HTERT RPE-1 (cell line): ENCODE measurements around the gene SERPINH1.

Experiments
- in situ Hi-C: fragments of 300-500 bp; cut with MboI; formaldehyde crosslinking; loops from 4 replicates; pipeline ENCODE4 v1.14.3; 2020; ENCODE audit warnings: low sequenced_read_pairs

SERPINH1 gene

GRCh38 chr11:75562048-75562835 lies at the start of gene SERPINH1:
Gene SERPINH1, plus strand, starts transcription at chr11:75562253. Its CDS starts 4,097 bp downstream, at chr11:75566350.
- in situ Hi-C loops: no loop called here

GRCh38 chr11:75513250-75513649 lies 48.8 kb upstream of the SERPINH1 start:
- in situ Hi-C loops: no loop called here

GRCh38 chr11:75514596-75514995 lies 47.5 kb upstream of the SERPINH1 start:
- in situ Hi-C loops: no loop called here

GRCh38 chr11:75516140-75516539 lies 45.9 kb upstream of the SERPINH1 start:
- in situ Hi-C loops: no loop called here

GRCh38 chr11:75516886-75517285 lies 45.2 kb upstream of the SERPINH1 start:
- in situ Hi-C loops: no loop called here

- in situ Hi-C loops: no loop called here
Measured at GRCh38 chr11:75518204-75518549, 43.9 kb upstream of the SERPINH1 start.

- in situ Hi-C loops: no loop called here
Measured at GRCh38 chr11:75518771-75519653, 43.0 kb upstream of the SERPINH1 start.

- in situ Hi-C loops: no loop called here
Measured at GRCh38 chr11:75520688-75521087, 41.4 kb upstream of the SERPINH1 start.

- in situ Hi-C loops: no loop called here
Measured at GRCh38 chr11:75522286-75523044, 39.6 kb upstream of the SERPINH1 start.

- in situ Hi-C loops: no loop called here
Measured at GRCh38 chr11:75523189-75523588, 38.9 kb upstream of the SERPINH1 start.

- in situ Hi-C loops: no loop called here
Measured at GRCh38 chr11:75523811-75524664, 38.0 kb upstream of the SERPINH1 start.

GRCh38 chr11:75524665-75525432 lies 37.2 kb upstream of the SERPINH1 start:
- in situ Hi-C loops: loop anchor here (25.0 kb wide), 1 partner anchor 88 kb away; the partner anchor contains the start of gene KLHL35

GRCh38 chr11:75525433-75526191 lies 36.4 kb upstream of the SERPINH1 start, which contains the start of gene GDPD5:
Gene GDPD5, minus strand, starts transcription at chr11:75525941. Its CDS starts 48,206 bp downstream, at chr11:75477735.
- in situ Hi-C loops: loop anchor here (25.0 kb wide), 1 partner anchor 88 kb away; the partner anchor contains the start of gene KLHL35

- in situ Hi-C loops: loop anchor here (25.0 kb wide), 1 partner anchor 89 kb away; the partner anchor contains the start of gene KLHL35
Measured at GRCh38 chr11:75526192-75526541, 35.9 kb upstream of the SERPINH1 start.

- in situ Hi-C loops: loop anchor here (25.0 kb wide), 1 partner anchor 90 kb away; the partner anchor contains the start of gene KLHL35
Measured at GRCh38 chr11:75527130-75527529, 34.9 kb upstream of the SERPINH1 start.

- in situ Hi-C loops: loop anchor here (25.0 kb wide), 1 partner anchor 91 kb away; the partner anchor contains the start of gene KLHL35
Measured at GRCh38 chr11:75527938-75528735, 33.9 kb upstream of the SERPINH1 start.

- in situ Hi-C loops: loop anchor here (25.0 kb wide), 1 partner anchor 93 kb away; the partner anchor contains the start of gene KLHL35
Measured at GRCh38 chr11:75530577-75530976, 31.5 kb upstream of the SERPINH1 start.
